ENCODE data around the gene SLC25A34. TPM values are rescaled to one million over a fixed set of nuclear protein-coding genes. Genes with fewer than 3 reads are reported as not detected.

SLC25A34 gene
- total RNA-seq, 3 donors from 2014 or later: 6.4 to 15.7 (median 8.1) TPM

DNA sequence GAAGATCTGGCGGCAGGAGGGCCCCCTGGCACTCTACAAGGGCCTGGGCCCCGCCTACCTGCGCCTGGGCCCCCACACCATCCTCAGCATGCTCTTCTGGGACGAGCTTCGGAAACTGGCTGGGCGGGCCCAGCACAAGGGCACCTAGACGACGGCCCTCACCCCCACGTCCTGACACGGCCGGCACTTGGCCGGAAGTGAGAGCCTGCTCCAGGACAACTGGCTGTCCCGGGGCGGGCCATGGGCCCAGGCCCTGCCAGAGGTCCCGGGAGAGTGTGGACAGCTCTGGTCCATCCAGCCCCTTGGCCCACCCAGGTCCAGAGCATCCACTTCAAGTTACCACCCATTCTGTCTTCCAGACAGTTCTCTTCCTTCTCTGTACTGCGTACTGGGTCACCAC lies 3.2 kb downstream of the SLC25A34 start:
- Histone ChIP-seq H3K9me3 (no peaks in the 10 kb centered on the region), H3K36me3 (ENCODE audit: low read depth) (no peaks in the 10 kb centered on the region), H3K4me3 (no peak overlapping the region), H3K4me1 (ENCODE audit: low read depth) (peaks cover 46% of the 10 kb centered on the region)
- no peak for ATAC-seq
- no peak for TF ChIP-seq CTCF (IDR thresholded peaks at IDR 0.05)
- peak in 1 of 3 donors; percentile 42 for DNase-seq
- intact Hi-C loops (cut with DNase I, micrococcal nuclease): no loop called here

DNA sequence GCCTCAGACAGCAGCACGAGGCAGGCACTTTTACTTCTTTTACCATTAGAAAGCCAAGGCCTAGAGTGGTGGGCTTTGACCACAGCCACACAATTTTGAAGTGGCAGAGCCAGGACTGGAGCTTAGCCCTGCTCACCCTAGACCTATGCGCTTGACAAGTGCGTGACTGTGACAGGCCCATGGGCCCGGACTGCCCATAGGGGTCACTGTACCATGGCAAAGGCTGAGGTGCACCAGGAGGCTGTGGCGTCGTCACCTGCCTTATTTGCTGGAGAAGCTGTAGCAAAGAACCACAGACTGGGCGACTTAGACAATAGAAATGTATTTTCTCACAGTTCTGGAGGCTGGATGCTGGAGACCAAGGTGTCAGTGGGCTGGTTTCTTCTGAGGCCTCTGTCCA lies 3.7 kb downstream of the SLC25A34 start:
- no peaks in the 10 kb centered on the region for H3K36me3 ChIP-seq (ENCODE audit: low read depth)
- intact Hi-C loops (cut with DNase I, micrococcal nuclease): no loop called here
- H3K4me1 ChIP-seq (ENCODE audit: low read depth): peaks cover 46% of the 10 kb centered on the region
- no peak for TF ChIP-seq CTCF (IDR thresholded peaks at IDR 0.05)
- H3K4me3 ChIP-seq: no peak overlapping the region
- ATAC-seq (no peak), DNase-seq (peak in 1 of 3 donors; percentile 53)
- H3K9me3 ChIP-seq: no peaks in the 10 kb centered on the region

GRCh38 chr1:15740924-15741850 lies 5.1 kb downstream of the SLC25A34 start:
- Histone ChIP-seq H3K4me3 (no peak overlapping the region), H3K9me3 (no peaks in the 10 kb centered on the region), H3K4me1 (ENCODE audit: low read depth) (peaks cover 33% of the 10 kb centered on the region), H3K36me3 (ENCODE audit: low read depth) (no peaks in the 10 kb centered on the region)
- intact Hi-C loops (cut with DNase I, micrococcal nuclease): no loop called here
- TF ChIP-seq CTCF (IDR thresholded peaks at IDR 0.05): peak; percentile 74
- ATAC-seq: peak; percentile 86
- peak; percentile 92 to 95 (median 92) for DNase-seq

- Histone ChIP-seq H3K4me3 (no peak within 1 kb of the TSS), H3K36me3 (ENCODE audit: low read depth) (no peaks in the 10 kb centered on the region), H3K4me1 (ENCODE audit: low read depth) (peaks cover 28% of the 10 kb centered on the region), H3K9me3 (no peaks in the 10 kb centered on the region)
- intact Hi-C loops (cut with DNase I, micrococcal nuclease): no loop called here
- no peak for TF ChIP-seq CTCF (IDR thresholded peaks at IDR 0.05)
- ATAC-seq (peak; percentile 72), DNase-seq (peak; percentile 72 to 79 (median 78))
These were observed 6.3 kb downstream of the SLC25A34 start, which contains the start of gene TMEM82 for GRCh38 chr1:15742339-15742801. TSS of gene TMEM82 (plus strand) at chr1:15742499. CDS start at chr1:15742560, 61 bp downstream.

GRCh38 chr1:15744122-15744679 lies 8.1 kb downstream of the SLC25A34 start:
- Histone ChIP-seq H3K4me3 (no peak overlapping the region), H3K36me3 (ENCODE audit: low read depth) (no peaks in the 10 kb centered on the region), H3K9me3 (no peaks in the 10 kb centered on the region), H3K4me1 (ENCODE audit: low read depth) (peaks cover 17% of the 10 kb centered on the region)
- no peak for TF ChIP-seq CTCF (IDR thresholded peaks at IDR 0.05)
- intact Hi-C loops (cut with DNase I, micrococcal nuclease): no loop called here
- DNase-seq (no peak), ATAC-seq (no peak)
